ENCODE measurements around the gene ZFP91. TPM values are rescaled to one million over a fixed set of nuclear protein-coding genes. Genes with fewer than 3 reads are reported as not detected.

Gene ZFP91
- total RNA-seq, 1 donor from 2014 or later, result 38.6 TPM

GRCh38 chr11:58658623-58659022 lies 79.8 kb downstream of the ZFP91 start:
- Histone ChIP-seq H3K36me3 (ENCODE audit: control insufficient read depth, insufficient read depth, low read length) (no peaks in the 10 kb centered on the region), H3K4me3 (ENCODE audit: low read depth, low read length) (no peak overlapping the region), H3K27me3 (ENCODE audit: control insufficient read depth, insufficient read depth, low read length) (no peaks in the 10 kb centered on the region)
- TF ChIP-seq, protein P1, sequence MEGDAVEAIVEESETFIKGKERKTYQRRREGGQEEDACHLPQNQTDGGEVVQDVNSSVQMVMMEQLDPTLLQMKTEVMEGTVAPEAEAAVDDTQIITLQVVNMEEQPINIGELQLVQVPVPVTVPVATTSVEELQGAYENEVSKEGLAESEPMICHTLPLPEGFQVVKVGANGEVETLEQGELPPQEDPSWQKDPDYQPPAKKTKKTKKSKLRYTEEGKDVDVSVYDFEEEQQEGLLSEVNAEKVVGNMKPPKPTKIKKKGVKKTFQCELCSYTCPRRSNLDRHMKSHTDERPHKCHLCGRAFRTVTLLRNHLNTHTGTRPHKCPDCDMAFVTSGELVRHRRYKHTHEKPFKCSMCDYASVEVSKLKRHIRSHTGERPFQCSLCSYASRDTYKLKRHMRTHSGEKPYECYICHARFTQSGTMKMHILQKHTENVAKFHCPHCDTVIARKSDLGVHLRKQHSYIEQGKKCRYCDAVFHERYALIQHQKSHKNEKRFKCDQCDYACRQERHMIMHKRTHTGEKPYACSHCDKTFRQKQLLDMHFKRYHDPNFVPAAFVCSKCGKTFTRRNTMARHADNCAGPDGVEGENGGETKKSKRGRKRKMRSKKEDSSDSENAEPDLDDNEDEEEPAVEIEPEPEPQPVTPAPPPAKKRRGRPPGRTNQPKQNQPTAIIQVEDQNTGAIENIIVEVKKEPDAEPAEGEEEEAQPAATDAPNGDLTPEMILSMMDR (IDR thresholded peaks at IDR 0.05; ENCODE audit: insufficient read depth, low read length, poor library complexity, severe bottlenecking), result no peak
- DNase-seq (ENCODE audit: low read depth), result no peak

DNA sequence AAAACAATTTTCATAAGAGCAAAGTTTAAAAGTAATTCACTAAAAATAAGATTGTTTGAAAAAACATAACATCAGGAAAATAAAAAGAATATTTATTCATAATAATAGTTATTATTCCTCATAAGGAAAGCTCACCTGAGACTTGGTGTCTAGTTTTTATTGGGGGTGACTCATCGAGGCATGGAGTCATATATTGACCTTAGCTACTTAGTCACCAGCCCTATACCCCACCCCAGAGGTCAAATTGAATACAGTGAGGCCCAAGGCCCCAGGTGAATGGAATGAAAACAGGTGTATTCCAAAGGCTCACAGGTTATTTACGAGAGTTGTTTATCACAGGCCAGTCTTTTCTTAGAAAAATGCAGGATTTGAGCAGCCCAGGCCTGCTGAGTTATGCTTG lies 80.5 kb downstream of the ZFP91 start:
- TF ChIP-seq, protein P1 (IDR thresholded peaks at IDR 0.05; ENCODE audit: insufficient read depth, low read length, poor library complexity, severe bottlenecking), result no peak
- peak; percentile 4 for DNase-seq (ENCODE audit: low read depth)
- Histone ChIP-seq H3K4me3 (ENCODE audit: low read depth, low read length) (no peak overlapping the region), H3K36me3 (ENCODE audit: control insufficient read depth, insufficient read depth, low read length) (no peaks in the 10 kb centered on the region), H3K27me3 (ENCODE audit: control insufficient read depth, insufficient read depth, low read length) (no peaks in the 10 kb centered on the region)

DNA sequence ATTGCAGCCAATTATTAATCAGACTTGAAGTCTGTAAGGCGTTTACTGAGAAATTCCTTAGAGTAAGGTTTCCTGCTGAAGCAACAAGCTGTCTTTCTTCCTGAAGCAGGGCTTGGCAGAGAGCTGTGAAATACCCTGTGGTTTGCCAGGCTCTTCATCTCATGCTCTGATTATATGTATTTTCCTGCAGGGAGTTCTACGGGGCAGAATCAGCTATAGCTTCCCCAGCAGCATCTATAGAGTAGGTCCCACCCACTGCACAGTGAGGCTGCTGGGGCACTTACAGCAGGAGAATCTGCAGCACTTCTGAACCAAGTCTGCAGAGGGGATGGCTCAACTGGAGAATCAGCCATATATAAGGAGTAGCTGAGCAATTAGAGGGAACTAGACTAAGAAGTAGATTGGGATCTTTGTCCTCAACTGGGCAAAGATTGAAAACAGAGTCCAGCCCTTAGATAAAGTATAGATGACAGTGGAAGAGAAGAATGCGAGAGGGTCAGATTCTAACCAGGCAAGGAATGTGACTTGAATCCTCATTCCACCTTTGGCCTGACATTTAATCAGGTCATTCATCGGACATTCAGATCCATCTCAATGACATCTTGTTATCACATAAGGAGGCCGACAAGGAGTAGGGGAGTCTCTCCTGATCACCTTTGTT lies 81.2 kb downstream of the ZFP91 start:
- TF ChIP-seq, protein P1 (IDR thresholded peaks at IDR 0.05; ENCODE audit: insufficient read depth, low read length, poor library complexity, severe bottlenecking), result no peak
- H3K36me3 ChIP-seq (ENCODE audit: control insufficient read depth, insufficient read depth, low read length), result no peaks in the 10 kb centered on the region
- no peak for DNase-seq (ENCODE audit: low read depth)
- H3K27me3 ChIP-seq (ENCODE audit: control insufficient read depth, insufficient read depth, low read length), result no peaks in the 10 kb centered on the region
- no peak overlapping the region for H3K4me3 ChIP-seq (ENCODE audit: low read depth, low read length)

Other genes starting within 250 kb of the ZFP91 start
- gene OR5B17, start 220.0 kb upstream of the ZFP91 start, total RNA-seq, result not detected in 2 replicates
- gene OR5B3, start 172.2 kb upstream of the ZFP91 start, total RNA-seq, result not detected in 2 replicates
- gene OR5B2, start 150.9 kb upstream of the ZFP91 start, total RNA-seq, result not detected in 2 replicates
- gene OR5B12, start 136.8 kb upstream of the ZFP91 start, total RNA-seq, result not detected in 2 replicates
- not detected in 2 replicates for gene OR5B21, start 71.0 kb upstream of the ZFP91 start, total RNA-seq
- gene LPXN, start 3.2 kb upstream of the ZFP91 start, total RNA-seq, result 5.8 and 5.9 TPM in 2 replicates
- gene CNTF, start 43.6 kb downstream of the ZFP91 start, total RNA-seq, result 0.96 and 1.1 TPM in 2 replicates
- not detected in 2 replicates for gene GLYAT, start 152.9 kb downstream of the ZFP91 start, total RNA-seq

All from kidney epithelial cell (primary cell).